Heart right ventricle (tissue), 16 donors: ENCODE measurements around the gene SLC49A3. TPM values are rescaled to one million over a fixed set of nuclear protein-coding genes. Genes with fewer than 3 reads are reported as not detected.
A peak's percentile ranks its signal among the peaks of the same experiment; 100 is the strongest.

Experiments used
- ATAC-seq, 8 donors: fragments of 200-7000 bp; cut with Tn5 transposase; one replicate each; pipeline ENCODE4 v1.9.1; 2020; ENCODE audit warnings: mild to moderate bottlenecking in 8 of 8, moderate library complexity in 8 of 8, moderate number of reproducible peaks in 1 of 8
- DNase-seq, 2 donors: peaks; one replicate each; pipeline ENCODE4 v3.0.0-alpha.2; 2020
- H3K27ac ChIP-seq, 10 donors: fragments of 200-600 bp; sonication (generic) in 2 of 10; one replicate each; pipeline versions ENCODE4 v1.5.0 to v1.8.0; 2020 to 2022; ENCODE audit warnings: mild to moderate bottlenecking in 3 of 10
- H3K27me3 ChIP-seq, 7 donors: fragments of 200-600 bp; one replicate each; pipeline ENCODE4 v1.8.0; 2021 to 2022; ENCODE audit warnings: mild to moderate bottlenecking in 2 of 7
- H3K36me3 ChIP-seq, 9 donors: fragments of 200-600 bp; sonication (generic) in 1 of 9; one replicate each; pipeline versions ENCODE4 v1.5.0 to v1.8.0; 2020 to 2022; ENCODE audit warnings: mild to moderate bottlenecking in 2 of 9
- H3K4me1 ChIP-seq, 9 donors: fragments of 200-600 bp; sonication (generic) in 1 of 9; one replicate each; pipeline versions ENCODE4 v1.5.0 to v1.8.0; 2020 to 2022; ENCODE audit warnings: mild to moderate bottlenecking in 4 of 9
- H3K4me3 ChIP-seq, 10 donors: fragments of 200-600 bp; sonication (generic) in 2 of 10; one replicate each; pipeline versions ENCODE4 v1.5.0 to v1.8.0; 2020 to 2022; ENCODE audit warnings: mild to moderate bottlenecking in 7 of 10, moderate library complexity in 2 of 10
- H3K9me3 ChIP-seq, 11 donors: fragments of 200-600 bp in 10 of 11; sonication (generic) in 2 of 11; one replicate each; pipeline versions ENCODE4 v1.5.0 to v1.8.0; 2013 to 2022; ENCODE audit warnings: mild to moderate bottlenecking in 2 of 11, control low read depth in 1 of 11, moderate library complexity in 1 of 11
- CTCF ChIP-seq, 9 donors: fragments of 200-600 bp; sonication (generic) in 2 of 9; IDR thresholded peaks; one replicate each; pipeline versions ENCODE4 v1.5.0 to v1.8.0; 2021 to 2022; ENCODE audit warnings: antibody characterized with exemption in 9 of 9, mild to moderate bottlenecking in 5 of 9, moderate library complexity in 1 of 9
- WGBS, 2 donors: extraction: QIAGEN DNeasy Blood & Tissue Kit; methylation state at CpG; one replicate each; pipeline ENCODE4 v1.1.7; 2013; ENCODE audit warnings: inconsistent platforms in 1 of 2; 5-methylcytosine and 5-hydroxymethylcytosine counted together
- intact Hi-C, 10 donors: fragments of 100-400 bp; cut with DNase I; formaldehyde crosslinking; loops; one replicate each; pipeline versions ENCODE4 v1.11.1 to v1.14.2; 2022
- polyA plus RNA-seq, 2 donors: library from polyadenylated mRNA; stranded (reverse); fragments of 200-250 nt; gene quantifications; one replicate each; pipeline ENCODE4 v1.2.3, GENCODE V29; 2013
- total RNA-seq, 10 donors: library from RNA; stranded (reverse); fragmentation: NEBNext Ultra II Directional in 3 of 10; extraction: Animal tissue kit (Norgen Biotek cat#: 25700) in 3 of 10; gene quantifications; one replicate each; pipeline versions ENCODE4 v1.2.1 to v1.2.4, GENCODE V29; 2021 to 2023
- donor health status: Arrhythmogenic right ventricular cardiomyopathy.
- donor health status: ischemic (EF 13 %, LVEDD 7.1; RV severe dilation, severe dysfunction).
- donor health status: healthy with polysubstance abuse.
- donor health status: DM: no; HTN: yes; CAD: no.
- donor health status: DM: no; HTN: no; CAD: no.
- donor health status: ischemic (EF 25% LVEDD 6.9; RV normal size, moderate dysfunction).
- donor health status: ischemic (EF 25% LVEDD 5.7; RV mildly dilated, moderate dysfunction).
- donor health status: healthy.
- donor health status: DM: yes; HTN: yes; CAD: no.
- donor health status: Ischemic cardiomyopathy.
- donor health status: ischemic (EF 35%, LVEDD 5.7; RV mildly dilated, moderate dysfunction).
- donor health status: nonischemic (EF 11% LVEDD 7.7; RV severe dilation, severe dysfunction).
- donor health status: DM: yes; HTN: yes; CAD: no.
- donor health status: PGD.
- donor health status: ischemic (EF 29% LVEDD 5.4; RV normal size, mild dysfunction).
- donor health status: nonischemic (EF 23%, LVEDD 6.1; RV moderate dilation, normal function).

SLC49A3 gene
- total and polyA plus RNA-seq, 12 donors = 8.8 to 28.5 (median 12.3) TPM

GRCh38 chr4:683982-684622 is 4.8 kb downstream of the SLC49A3 start:
- peak in 7 of 8 donors; percentile 12 to 46 (median 41) for ATAC-seq
- H3K36me3 ChIP-seq = peaks cover 0 to 6% (median 0%) of the 10 kb centered on the region in 9 donors
- peaks cover 30 to 53% (median 46%) of the 10 kb centered on the region in 9 donors for H3K4me1 ChIP-seq
- H3K27me3 ChIP-seq = no peaks in the 10 kb centered on the region
- 43 to 55% methylated on average over 19 of the region's 19 CpGs for WGBS, 2 donors
- intact Hi-C loops = loop anchor here in 1 of 10 donors (10.0 kb wide), 1 partner anchor 251 kb away; the partner anchor contains the start of genes GAK and TMEM175
- peak; percentile 45 to 85 (median 73) for TF ChIP-seq CTCF (IDR thresholded peaks at IDR 0.05)
- H3K9me3 ChIP-seq = no peaks in the 10 kb centered on the region
- no peak overlapping the region for H3K4me3 ChIP-seq
- peak; percentile 74 for DNase-seq
- peak overlapping the region in 3 of 10 donors; percentile 22 to 62 (median 39) for H3K27ac ChIP-seq

- no peak for DNase-seq
- Histone ChIP-seq H3K4me1 (peaks cover 28 to 49% (median 42%) of the 10 kb centered on the region in 9 donors), H3K9me3 (no peaks in the 10 kb centered on the region), H3K36me3 (peaks cover 0 to 6% (median 0%) of the 10 kb centered on the region in 9 donors), H3K27me3 (no peaks in the 10 kb centered on the region), H3K27ac (peak overlapping the region in 3 of 10 donors; percentile 22 to 62 (median 39)), H3K4me3 (no peak overlapping the region)
- intact Hi-C loops = loop anchor here in 1 of 10 donors (10.0 kb wide), 1 partner anchor 251 kb away; the partner anchor contains the start of genes GAK and TMEM175
- peak in 3 of 8 donors; percentile 0 to 2 (median 1) for ATAC-seq
- WGBS, 2 donors = 81 to 84% methylated on average over 25 of the region's 25 CpGs
- TF ChIP-seq CTCF (IDR thresholded peaks at IDR 0.05) = no peak
Observed at GRCh38 chr4:683247-683897, 5.6 kb downstream of the SLC49A3 start.

- Histone ChIP-seq H3K27ac (no peak overlapping the region), H3K36me3 (peaks cover 0 to 6% (median 0%) of the 10 kb centered on the region in 9 donors), H3K4me1 (peaks cover 20 to 41% (median 35%) of the 10 kb centered on the region in 9 donors), H3K9me3 (no peaks in the 10 kb centered on the region), H3K4me3 (no peak overlapping the region), H3K27me3 (no peaks in the 10 kb centered on the region)
- intact Hi-C loops = loop anchor here in 1 of 10 donors (10.0 kb wide), 1 partner anchor 252 kb away; the partner anchor contains the start of genes GAK and TMEM175
- 95% methylated on average over 23 of the region's 23 CpGs for WGBS, 2 donors
- TF ChIP-seq CTCF (IDR thresholded peaks at IDR 0.05) = no peak
- DNase-seq (no peak), ATAC-seq (no peak)
Observed at GRCh38 chr4:682490-683172, 6.3 kb downstream of the SLC49A3 start.
